SK-N-MC (cell line): Measurements from ENCODE around the gene AP5S1.
"Not testable (repeated sequence)": the region's sequence is repeated elsewhere in the genome, so short reads cannot be mapped to it uniquely, and the experiment has no call there.

Experiments
- DNase-seq: peaks from one replicate; pipeline ENCODE4 v3.0.0-alpha.2; 2011; ENCODE audit warnings: low read depth, low spot score
- H3K27ac ChIP-seq: fragments of 200-600 bp; sonication (generic); 2 replicates; pipeline ENCODE4 v1.5.1; 2016; ENCODE audit warnings: mixed run types
- H3K36me3 ChIP-seq: fragments of 200-600 bp; sonication (generic); 2 replicates; pipeline ENCODE4 v1.6.1; 2017; ENCODE audit warnings: antibody characterized with exemption, low read length, mixed read lengths; ENCODE audit not compliant: insufficient read depth
- H3K4me3 ChIP-seq: fragments of 200-600 bp; sonication (generic); 2 replicates; pipeline ENCODE4 v1.5.1; 2016
- H3K9ac ChIP-seq: fragments of 200-600 bp; sonication (generic); 2 replicates; pipeline ENCODE4 v1.8.0; 2017; ENCODE audit warnings: mixed run types, mixed read lengths; ENCODE audit not compliant: insufficient read length
- H3K9me3 ChIP-seq: fragments of 200-600 bp; sonication (generic); 2 replicates; pipeline ENCODE4 v1.6.1; 2017; ENCODE audit warnings: low read depth, mild to moderate bottlenecking, antibody characterized with exemption, low read length, moderate library complexity, mixed read lengths
- EZH2 ChIP-seq: fragments of 200-600 bp; sonication (generic); IDR thresholded peaks from one replicate; pipeline ENCODE4 v1.6.1; 2017; ENCODE audit warnings: antibody characterized with exemption
- FOXP2 ChIP-seq: optimal IDR thresholded peaks from 2 replicates; pipeline ENCODE3; 2011; ENCODE audit warnings: mild to moderate bottlenecking, moderate library complexity; ENCODE audit not compliant: insufficient read depth; ENCODE audit errors: extremely low read length, control extremely low read depth
- POLR2AphosphoS5 ChIP-seq: IDR thresholded peaks from 2 replicates; pipeline ENCODE4 v1.6.1; 2012; ENCODE audit warnings: mild to moderate bottlenecking, low read depth, low read length, borderline replicate concordance

AP5S1 gene

GRCh38 chr20:3787324-3788014 is 32.9 kb upstream of the AP5S1 start:
- Histone ChIP-seq H3K9ac (peak overlapping the region; percentile 75), H3K4me3 (peak overlapping the region; percentile 77), H3K27ac (no peak overlapping the region), H3K36me3 (peaks cover 16% of the 10 kb centered on the region), H3K9me3 (no peaks in the 10 kb centered on the region)
- TF ChIP-seq POLR2AphosphoS5 = no peak
- TF ChIP-seq FOXP2 = no peak
- no peak for TF ChIP-seq EZH2
- DNase-seq = no peak

GRCh38 chr20:3788685-3789155 is 31.6 kb upstream of the AP5S1 start:
- Histone ChIP-seq H3K4me3 (peak overlapping the region; percentile 19), H3K9ac (peak overlapping the region; percentile 30), H3K36me3 (peaks cover 16% of the 10 kb centered on the region), H3K27ac (no peak overlapping the region), H3K9me3 (no peaks in the 10 kb centered on the region)
- DNase-seq = no peak
- TF ChIP-seq POLR2AphosphoS5 (no peak), FOXP2 (no peak), EZH2 (no peak)

DNA sequence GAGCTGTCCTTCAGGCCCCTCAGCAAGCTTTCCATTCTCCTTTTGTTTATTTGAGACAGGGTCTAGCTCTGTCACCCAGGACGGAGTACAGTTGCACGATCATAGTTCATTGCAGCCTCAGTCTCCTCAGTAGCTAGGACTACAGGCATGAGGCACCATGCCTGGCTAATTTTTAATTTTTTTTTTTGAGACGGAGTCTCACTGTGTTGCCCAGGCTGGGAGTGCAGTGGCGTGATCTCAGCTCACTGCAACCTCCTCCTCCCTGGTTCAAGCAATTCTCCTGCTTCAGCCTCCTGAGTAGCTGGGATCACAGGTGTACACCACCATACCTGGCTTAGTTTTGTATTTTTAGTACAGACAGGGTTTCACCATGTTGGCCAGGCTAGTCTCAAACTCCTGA is 31.1 kb upstream of the AP5S1 start:
- DNase-seq, H3K9me3 ChIP-seq, H3K27ac ChIP-seq, H3K4me3 ChIP-seq, H3K9ac ChIP-seq: not testable (repeated sequence)
- peaks cover 14% of the 10 kb centered on the region for H3K36me3 ChIP-seq

- H3K9me3 ChIP-seq, H3K4me3 ChIP-seq, H3K27ac ChIP-seq, DNase-seq, H3K9ac ChIP-seq: not testable (repeated sequence)
- H3K36me3 ChIP-seq = peaks cover 14% of the 10 kb centered on the region
Observed at GRCh38 chr20:3794168-3794567, 26.2 kb upstream of the AP5S1 start.

DNA sequence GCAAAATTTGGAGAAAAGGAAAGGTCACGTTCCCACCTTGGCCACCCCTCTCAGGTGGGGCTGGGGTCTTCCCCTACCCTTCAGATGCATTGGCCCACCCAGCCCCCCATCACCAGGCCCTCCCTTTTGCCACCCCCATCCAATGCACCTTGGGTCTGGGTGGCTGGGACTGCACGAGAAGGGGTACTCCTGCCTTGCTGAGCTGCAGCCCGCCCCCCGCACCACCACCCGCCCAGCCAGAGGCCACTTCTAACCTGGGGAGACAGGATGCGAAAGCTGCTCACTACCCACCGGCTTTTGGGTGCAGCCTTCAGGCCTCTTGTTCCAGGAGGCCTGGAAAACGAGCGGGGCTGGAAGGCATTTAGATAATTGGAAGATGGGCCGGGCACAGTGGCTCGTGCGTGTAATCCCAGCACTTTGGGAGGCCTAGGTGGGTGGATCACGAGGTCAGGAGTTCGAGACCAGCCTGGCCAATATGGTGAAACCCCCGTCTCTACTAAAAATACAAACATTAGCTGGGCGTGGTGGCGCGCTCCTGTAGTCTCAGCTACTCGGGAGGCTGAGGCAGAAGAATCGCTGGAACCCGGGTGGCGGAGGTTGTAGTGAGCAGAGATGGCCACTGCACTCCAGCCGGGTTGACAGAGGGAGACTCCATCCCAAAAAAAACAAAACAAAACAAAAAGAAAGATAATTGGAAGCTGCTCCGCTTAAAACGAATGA is 25.5 kb upstream of the AP5S1 start:
- Histone ChIP-seq H3K9me3 (no peaks in the 10 kb centered on the region), H3K27ac (no peak overlapping the region), H3K4me3 (no peak overlapping the region), H3K36me3 (peaks cover 19% of the 10 kb centered on the region), H3K9ac (no peak overlapping the region)
- DNase-seq = no peak
- no peak for TF ChIP-seq POLR2AphosphoS5
- TF ChIP-seq FOXP2 = no peak

GRCh38 chr20:3795511-3796468 is 24.6 kb upstream of the AP5S1 start, which contains the start of gene CDC25B:
Gene CDC25B (plus strand): TSS chr20:3796310. CDS start chr20:3796532, 222 bp downstream.
- H3K36me3 ChIP-seq = peaks cover 28% of the 10 kb centered on the region
- H3K27ac ChIP-seq = peak within 1 kb of the TSS; percentile 70
- peak within 1 kb of the TSS; percentile 92 for H3K4me3 ChIP-seq
- no peaks in the 10 kb centered on the region for H3K9me3 ChIP-seq
- no peak for DNase-seq
- TF ChIP-seq POLR2AphosphoS5 (peak; percentile 87), FOXP2 (no peak)
- peak within 1 kb of the TSS; percentile 88 for H3K9ac ChIP-seq

DNA sequence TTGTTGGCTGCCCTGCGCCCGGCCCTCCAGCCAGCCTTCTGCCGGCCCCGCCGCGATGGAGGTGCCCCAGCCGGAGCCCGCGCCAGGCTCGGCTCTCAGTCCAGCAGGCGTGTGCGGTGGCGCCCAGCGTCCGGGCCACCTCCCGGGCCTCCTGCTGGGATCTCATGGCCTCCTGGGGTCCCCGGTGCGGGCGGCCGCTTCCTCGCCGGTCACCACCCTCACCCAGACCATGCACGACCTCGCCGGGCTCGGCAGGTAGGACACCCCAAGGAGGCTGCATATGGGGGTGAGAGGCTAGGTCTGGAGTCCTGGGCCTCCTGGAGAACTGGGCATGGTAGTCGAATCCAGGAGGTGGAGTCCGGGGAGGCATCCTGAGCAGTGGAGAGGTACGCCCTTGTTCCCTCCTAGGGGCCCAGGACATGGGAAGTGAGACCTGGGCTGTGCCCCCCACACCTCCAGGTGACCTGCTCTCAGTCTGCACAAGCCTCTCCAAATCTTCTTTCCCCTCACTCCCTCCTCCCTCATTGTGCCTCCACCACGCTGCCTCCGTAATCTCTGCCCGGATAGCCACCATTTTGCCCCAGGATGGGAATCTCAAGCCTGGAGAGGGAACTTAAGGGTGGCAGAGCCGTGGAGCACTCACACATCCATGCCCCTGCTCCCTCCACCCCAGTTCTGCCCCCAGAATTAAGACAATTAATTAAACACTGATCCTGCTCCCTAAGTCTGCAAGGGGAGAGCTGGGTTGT is 23.7 kb upstream of the AP5S1 start:
- Histone ChIP-seq H3K4me3 (peak overlapping the region; percentile 92), H3K27ac (peak overlapping the region; percentile 70; the same call in 1 of the 2 replicates), H3K9ac (peak overlapping the region; percentile 88), H3K9me3 (no peaks in the 10 kb centered on the region), H3K36me3 (peaks cover 37% of the 10 kb centered on the region)
- no peak for DNase-seq
- no peak for TF ChIP-seq POLR2AphosphoS5
- no peak for TF ChIP-seq EZH2
- TF ChIP-seq FOXP2 = no peak

- DNase-seq = no peak
- peak overlapping the region; percentile 70; the same call in 1 of the 2 replicates for H3K27ac ChIP-seq
Observed at GRCh38 chr20:3797226-3797545, 23.2 kb upstream of the AP5S1 start.

More at GRCh38 chr20:3797226-3797545, 23.2 kb upstream of the AP5S1 start:
- Histone ChIP-seq H3K4me3 (peak overlapping the region; percentile 92), H3K9me3 (no peaks in the 10 kb centered on the region), H3K36me3 (peaks cover 42% of the 10 kb centered on the region), H3K9ac (peak overlapping the region; percentile 88)
- TF ChIP-seq POLR2AphosphoS5 (no peak; the same call in 1 of the 2 replicates), EZH2 (no peak), FOXP2 (no peak)
